H9 (cell line): ENCODE data around the gene RPP40. TPM values are rescaled to one million over a fixed set of nuclear protein-coding genes. Genes with fewer than 3 reads are reported as not detected.

ENCODE experiments used
- DNase-seq: peaks from one replicate; pipeline ENCODE4 v3.0.0-alpha.2; 2017
- H2AFZ ChIP-seq: one replicate; pipeline ENCODE4 v1.6.1; 2013; ENCODE audit warnings: mild to moderate bottlenecking, low read length, control low read depth, moderate library complexity
- H2AK5ac ChIP-seq: 2 replicates; pipeline ENCODE4 v1.6.1; 2013; ENCODE audit warnings: low read length, control low read depth, mixed read lengths; ENCODE audit not compliant: insufficient read length
- H2BK120ac ChIP-seq: one replicate; pipeline ENCODE4 v1.6.1; 2013; ENCODE audit warnings: low read depth, mild to moderate bottlenecking, low read length, control low read depth, inconsistent platforms; ENCODE audit not compliant: poor library complexity, severe bottlenecking
- H2BK12ac ChIP-seq: 2 replicates; pipeline ENCODE4 v1.6.1; 2013; ENCODE audit warnings: low read length, control low read depth, mixed read lengths, low read depth; ENCODE audit not compliant: insufficient read length
- H2BK15ac ChIP-seq: 2 replicates; pipeline ENCODE4 v1.6.1; 2013; ENCODE audit warnings: low read depth, low read length, control low read depth
- H2BK20ac ChIP-seq: one replicate; pipeline ENCODE4 v1.6.1; 2013; ENCODE audit warnings: low read depth, mild to moderate bottlenecking, low read length, control low read depth, inconsistent platforms; ENCODE audit not compliant: poor library complexity, severe bottlenecking
- H2BK5ac ChIP-seq: 2 replicates; pipeline ENCODE4 v1.6.1; 2013; ENCODE audit warnings: low read length, control low read depth, mixed read lengths; ENCODE audit not compliant: insufficient read length
- H3K14ac ChIP-seq: 2 replicates; pipeline ENCODE4 v1.6.1; 2013; ENCODE audit warnings: low read length, control low read depth; ENCODE audit not compliant: insufficient read depth
- H3K18ac ChIP-seq: 2 replicates; pipeline ENCODE4 v1.6.1; 2013; ENCODE audit warnings: low read depth, mild to moderate bottlenecking, mixed read lengths, low read length, control low read depth; ENCODE audit not compliant: insufficient read length
- H3K23ac ChIP-seq: 2 replicates; pipeline ENCODE4 v1.6.1; 2013; ENCODE audit warnings: low read length, control low read depth, mixed read lengths, low read depth; ENCODE audit not compliant: insufficient read length
- H3K23me2 ChIP-seq: 2 replicates; pipeline ENCODE4 v1.6.1; 2013; ENCODE audit warnings: low read depth, mild to moderate bottlenecking, mixed read lengths, low read length, control low read depth; ENCODE audit not compliant: insufficient read length, poor library complexity, severe bottlenecking
- H3K27ac ChIP-seq: 2 replicates; pipeline ENCODE4 v1.5.1; 2013; ENCODE audit warnings: low read length, control low read depth, mixed read lengths, low read depth; ENCODE audit not compliant: insufficient read length
- H3K27me3 ChIP-seq: 2 replicates; pipeline ENCODE4 v1.6.1; 2013; ENCODE audit warnings: low read length, control low read depth, inconsistent platforms; ENCODE audit not compliant: insufficient read depth
- H3K4ac ChIP-seq: 2 replicates; pipeline ENCODE4 v1.6.1; 2013; ENCODE audit warnings: low read depth, mild to moderate bottlenecking, control low read depth, inconsistent platforms, low read length, moderate library complexity
- H3K4me1 ChIP-seq: 2 replicates; pipeline ENCODE4 v1.6.1; 2013; ENCODE audit warnings: low read length, control low read depth, inconsistent platforms; ENCODE audit not compliant: insufficient read depth
- H3K4me2 ChIP-seq: 2 replicates; pipeline ENCODE4 v1.6.1; 2013; ENCODE audit warnings: low read length, control low read depth, mixed read lengths; ENCODE audit not compliant: insufficient read length, insufficient read depth
- H3K56ac ChIP-seq: 2 replicates; pipeline ENCODE4 v1.6.1; 2013; ENCODE audit warnings: low read depth, mild to moderate bottlenecking, mixed read lengths, low read length, control low read depth; ENCODE audit not compliant: insufficient read length
- H3K79me1 ChIP-seq: 2 replicates; pipeline ENCODE4 v1.6.1; 2013; ENCODE audit warnings: low read depth, mild to moderate bottlenecking, moderate library complexity, low read length, control low read depth, inconsistent platforms; ENCODE audit not compliant: insufficient read depth, poor library complexity, severe bottlenecking
- H3K79me2 ChIP-seq: 2 replicates; pipeline ENCODE4 v1.6.1; 2013; ENCODE audit warnings: low read length, control low read depth, inconsistent platforms; ENCODE audit not compliant: insufficient read depth
- H3K9ac ChIP-seq: 2 replicates; pipeline ENCODE4 v1.6.1; 2013; ENCODE audit warnings: low read length, control low read depth, mixed read lengths; ENCODE audit not compliant: insufficient read length; ENCODE audit errors: extremely low read depth
- H3K9me3 ChIP-seq: one replicate; pipeline ENCODE4 v1.6.1; 2013; ENCODE audit warnings: low read depth, low read length, inconsistent platforms; ENCODE audit not compliant: control insufficient read depth
- H3T11ph ChIP-seq: one replicate; pipeline ENCODE4 v1.6.1; 2013; ENCODE audit warnings: mild to moderate bottlenecking, low read length, control low read depth, inconsistent platforms
- H4K20me1 ChIP-seq: one replicate; pipeline ENCODE4 v1.6.1; 2013; ENCODE audit not compliant: control insufficient read depth, insufficient read length, insufficient read depth
- H4K5ac ChIP-seq: 2 replicates; pipeline ENCODE4 v1.6.1; 2013; ENCODE audit warnings: low read depth, mild to moderate bottlenecking, mixed read lengths, low read length, control low read depth; ENCODE audit not compliant: insufficient read length
- H4K8ac ChIP-seq: replicated peaks from 2 replicates; pipeline ENCODE4 v1.6.1; 2013; ENCODE audit warnings: low read length, control low read depth, mixed read lengths, low read depth; ENCODE audit not compliant: insufficient read length
- H4K91ac ChIP-seq: 2 replicates; pipeline ENCODE4 v1.6.1; 2013; ENCODE audit warnings: low read depth, mild to moderate bottlenecking, moderate library complexity, mixed read lengths, low read length, control low read depth; ENCODE audit not compliant: insufficient read length
- H3K27ac Mint-ChIP-seq, 3 experiments: 2 replicates in 2 of 3; 3 replicates in 1 of 3; pipeline ENCODE4 v1.8.0; 2020 to 2021; ENCODE audit warnings: mixed read lengths in 3 of 3, mild to moderate bottlenecking in 1 of 3, moderate library complexity in 1 of 3
- H3K27me3 Mint-ChIP-seq: 2 replicates; pipeline ENCODE4 v1.8.0; 2021; ENCODE audit warnings: low read depth, mild to moderate bottlenecking, moderate library complexity, mixed read lengths
- H3K36me3 Mint-ChIP-seq, 3 experiments: 2 replicates in 2 of 3; 3 replicates in 1 of 3; pipeline ENCODE4 v1.8.0; 2020 to 2021; ENCODE audit warnings: low read depth in 3 of 3, mixed read lengths in 3 of 3; ENCODE audit not compliant: insufficient read depth in 1 of 3
- H3K4me1 Mint-ChIP-seq, 2 experiments: 2 replicates each; pipeline ENCODE4 v1.8.0; 2020; ENCODE audit warnings: mixed read lengths in 2 of 2
- H3K4me3 Mint-ChIP-seq, 2 experiments: 2 replicates in 1 of 2; 3 replicates in 1 of 2; pipeline ENCODE4 v1.8.0; 2020 to 2021; ENCODE audit warnings: mild to moderate bottlenecking in 2 of 2, mixed read lengths in 2 of 2, moderate library complexity in 1 of 2
- H3K9me3 Mint-ChIP-seq, 2 experiments: 2 replicates in 1 of 2; 3 replicates in 1 of 2; pipeline ENCODE4 v1.8.0; 2020; ENCODE audit warnings: mild to moderate bottlenecking in 2 of 2, mixed read lengths in 2 of 2, moderate library complexity in 1 of 2
- WGBS: extraction: QIAGEN DNeasy Blood & Tissue Kit; methylation state at CpG from one replicate; pipeline ENCODE4 v1.1.7; 2013; ENCODE audit warnings: missing lambda C conversion rate, low lambda C conversion rate, mixed read lengths; ENCODE audit not compliant: insufficient read length; ENCODE audit errors: extremely low coverage; 5-methylcytosine and 5-hydroxymethylcytosine counted together
- total RNA-seq: library from RNA; stranded (reverse); gene quantifications from 2 replicates; pipeline ENCODE4 v1.2.1, GENCODE V29; 2021
- TF ChIP-seq, protein P1 (sequence below): fragments of 200-600 bp; sonication (generic); conservative IDR thresholded peaks from 3 replicates; pipeline ENCODE4 v1.8.0; 2021; ENCODE audit warnings: antibody characterized with exemption, mild to moderate bottlenecking

The RPP40 gene
- total RNA-seq, 1 experiment from 2014 or later: 17.8 TPM

- no peak overlapping the region for H2BK5ac ChIP-seq
- H3K18ac ChIP-seq: peak overlapping the region; percentile 68
- H3T11ph ChIP-seq: no peak overlapping the region
- H3K36me3 Mint-ChIP-seq: no peaks in the 10 kb centered on the region
- no peak overlapping the region for H2AK5ac ChIP-seq
- peak; percentile 76 for DNase-seq
- H4K5ac ChIP-seq: no peak overlapping the region
- no peak overlapping the region for H3K56ac ChIP-seq
- H2BK120ac ChIP-seq: no peak overlapping the region
- peak overlapping the region; percentile 54 for H3K14ac ChIP-seq
- H3K4me1 Mint-ChIP-seq: peaks cover 14 to 37% of the 10 kb centered on the region in 2 experiments
- H4K20me1 ChIP-seq: no peaks in the 10 kb centered on the region
- no CpG with 5 or more reads among the region's 35 CpGs for WGBS
- H3K79me2 ChIP-seq: no peaks in the 10 kb centered on the region
- H3K4ac ChIP-seq: no peak overlapping the region; the same call in 1 of the 2 replicates
- H3K9me3 Mint-ChIP-seq: no peaks in the 10 kb centered on the region
- peak overlapping the region; percentile 93 to 97 (median 96) for H3K27ac Mint-ChIP-seq
- no peak overlapping the region for H3K27ac ChIP-seq
- H2BK20ac ChIP-seq: no peak overlapping the region
- H3K9me3 ChIP-seq: no peaks in the 10 kb centered on the region
- H3K4me2 ChIP-seq: peak overlapping the region; percentile 67
- H3K9ac ChIP-seq: peak overlapping the region; percentile 57
- peak overlapping the region; percentile 50 for H2AFZ ChIP-seq
- H3K27me3 Mint-ChIP-seq: peaks cover 16% of the 10 kb centered on the region
- no peak overlapping the region for H2BK15ac ChIP-seq
- TF ChIP-seq, protein P1, sequence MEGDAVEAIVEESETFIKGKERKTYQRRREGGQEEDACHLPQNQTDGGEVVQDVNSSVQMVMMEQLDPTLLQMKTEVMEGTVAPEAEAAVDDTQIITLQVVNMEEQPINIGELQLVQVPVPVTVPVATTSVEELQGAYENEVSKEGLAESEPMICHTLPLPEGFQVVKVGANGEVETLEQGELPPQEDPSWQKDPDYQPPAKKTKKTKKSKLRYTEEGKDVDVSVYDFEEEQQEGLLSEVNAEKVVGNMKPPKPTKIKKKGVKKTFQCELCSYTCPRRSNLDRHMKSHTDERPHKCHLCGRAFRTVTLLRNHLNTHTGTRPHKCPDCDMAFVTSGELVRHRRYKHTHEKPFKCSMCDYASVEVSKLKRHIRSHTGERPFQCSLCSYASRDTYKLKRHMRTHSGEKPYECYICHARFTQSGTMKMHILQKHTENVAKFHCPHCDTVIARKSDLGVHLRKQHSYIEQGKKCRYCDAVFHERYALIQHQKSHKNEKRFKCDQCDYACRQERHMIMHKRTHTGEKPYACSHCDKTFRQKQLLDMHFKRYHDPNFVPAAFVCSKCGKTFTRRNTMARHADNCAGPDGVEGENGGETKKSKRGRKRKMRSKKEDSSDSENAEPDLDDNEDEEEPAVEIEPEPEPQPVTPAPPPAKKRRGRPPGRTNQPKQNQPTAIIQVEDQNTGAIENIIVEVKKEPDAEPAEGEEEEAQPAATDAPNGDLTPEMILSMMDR: peak; percentile 30; the same call in 2 of the 3 replicates
- H3K4me1 ChIP-seq: no peaks in the 10 kb centered on the region; the same call in 1 of the 2 replicates
- no peak overlapping the region for H2BK12ac ChIP-seq
- H4K91ac ChIP-seq: no peak overlapping the region
- H4K8ac ChIP-seq: no peak overlapping the region
- H3K23ac ChIP-seq: no peak overlapping the region
- H3K4me3 Mint-ChIP-seq: peak overlapping the region; percentile 84 to 86
- no peaks in the 10 kb centered on the region for H3K79me1 ChIP-seq
- no peaks in the 10 kb centered on the region for H3K27me3 ChIP-seq
- peaks cover 9% of the 10 kb centered on the region for H3K23me2 ChIP-seq
These were observed 22.3 kb upstream of the RPP40 start for GRCh38 chr6:5025911-5026819.
